Lower leg skin (tissue), 4 donors: ENCODE data around the gene HLA-DOB. TPM values are rescaled to one million over a fixed set of nuclear protein-coding genes. Genes with fewer than 3 reads are reported as not detected.
"Not testable (repeated sequence)": the region's sequence is repeated elsewhere in the genome, so short reads cannot be mapped to it uniquely, and the experiment has no call there.

Experiments used
- DNase-seq, 2 donors: peaks; one replicate each; pipeline ENCODE4 v3.0.0-alpha.2; 2019; ENCODE audit warnings: low spot score in 2 of 2
- H3K4me3 ChIP-seq: fragments of 200-600 bp; sonication (generic); 2 replicates; pipeline ENCODE4 v1.5.1; 2017; ENCODE audit warnings: mild to moderate bottlenecking, low read depth; ENCODE audit not compliant: poor library complexity, severe bottlenecking
- CTCF ChIP-seq, 3 donors: fragments of 450-650 bp; IDR thresholded peaks; one replicate each; pipeline ENCODE4 v1.5.1; 2016; ENCODE audit warnings: antibody characterized with exemption in 3 of 3, mild to moderate bottlenecking in 3 of 3, moderate library complexity in 2 of 3
- POLR2A ChIP-seq, 2 donors: fragments of 450-650 bp; IDR thresholded peaks; one replicate each; pipeline ENCODE4 v1.6.1; 2016 to 2017; ENCODE audit warnings: antibody characterized with exemption in 2 of 2, mild to moderate bottlenecking in 1 of 2, moderate library complexity in 1 of 2
- WGBS, 2 donors: methylation state at CpG; one replicate each; pipeline ENCODE4 v1.1.5; 2018; 5-methylcytosine and 5-hydroxymethylcytosine counted together
- intact Hi-C: fragments of 100-400 bp; cut with DNase I; formaldehyde crosslinking; loops from one replicate; pipeline ENCODE4 v1.15.0; 2023; ENCODE audit warnings: low total_unique reads
- total RNA-seq, 4 donors: library from RNA; depleted of rRNA; stranded (reverse); fragments of >200 nt; gene quantifications; one replicate each; pipeline ENCODE4 v1.1.0, GENCODE V29; 2016

HLA-DOB gene
- total RNA-seq, 4 donors from 2014 or later: 1.7 to 3.3 (median 2.1) TPM

GRCh38 chr6:32818867-32819266, 2.1 kb upstream of the HLA-DOB start:
- intact Hi-C loops: no loop called here
- no peak overlapping the region for H3K4me3 ChIP-seq
- 72 to 85% methylated on average over 2 of the region's 2 CpGs for WGBS, 2 donors
- no peak for TF ChIP-seq POLR2A (IDR thresholded peaks at IDR 0.05)
- no peak for TF ChIP-seq CTCF (IDR thresholded peaks at IDR 0.05)
- DNase-seq: no peak

GRCh38 chr6:32815996-32816395, 806 bp downstream of the HLA-DOB start:
- H3K4me3 ChIP-seq: no peak overlapping the region
- no peak for DNase-seq
- WGBS, 2 donors: 80 to 95% methylated on average over 2 of the region's 2 CpGs
- no peak for TF ChIP-seq CTCF (IDR thresholded peaks at IDR 0.05)
- TF ChIP-seq POLR2A (IDR thresholded peaks at IDR 0.05): no peak
- intact Hi-C loops: no loop called here

DNA sequence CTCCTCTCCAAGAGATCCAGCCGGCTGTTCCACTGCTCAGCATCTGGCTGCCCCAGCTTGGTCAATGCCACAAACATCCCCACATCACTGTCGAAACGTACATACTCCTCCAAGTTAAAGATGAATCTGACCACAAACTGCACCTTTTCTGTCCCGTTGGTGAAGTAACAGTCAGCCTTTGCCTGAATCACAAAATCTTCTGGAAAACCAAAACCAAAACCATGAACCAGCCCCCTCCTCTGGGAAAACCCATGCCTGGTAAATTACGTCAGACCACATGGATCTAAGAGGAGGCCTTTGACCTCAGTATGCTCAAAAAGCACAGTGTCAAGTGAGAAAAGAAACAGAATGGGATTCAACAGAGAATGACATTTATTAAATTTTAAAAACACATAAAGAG, 1.7 kb downstream of the HLA-DOB start:
- TF ChIP-seq CTCF (IDR thresholded peaks at IDR 0.05) (no peak), POLR2A (IDR thresholded peaks at IDR 0.05) (no peak)
- DNase-seq: no peak
- intact Hi-C loops: no loop called here
- H3K4me3 ChIP-seq: no peak overlapping the region
- 80 to 88% methylated on average over 5 of the region's 5 CpGs for WGBS, 2 donors

GRCh38 chr6:32814145-32814544, 2.7 kb downstream of the HLA-DOB start:
- WGBS, 2 donors: 82 to 84% methylated on average over 2 of the region's 2 CpGs
- TF ChIP-seq CTCF (IDR thresholded peaks at IDR 0.05) (no peak), POLR2A (IDR thresholded peaks at IDR 0.05) (no peak)
- intact Hi-C loops: no loop called here
- no peak for DNase-seq
- H3K4me3 ChIP-seq: no peak overlapping the region

DNA sequence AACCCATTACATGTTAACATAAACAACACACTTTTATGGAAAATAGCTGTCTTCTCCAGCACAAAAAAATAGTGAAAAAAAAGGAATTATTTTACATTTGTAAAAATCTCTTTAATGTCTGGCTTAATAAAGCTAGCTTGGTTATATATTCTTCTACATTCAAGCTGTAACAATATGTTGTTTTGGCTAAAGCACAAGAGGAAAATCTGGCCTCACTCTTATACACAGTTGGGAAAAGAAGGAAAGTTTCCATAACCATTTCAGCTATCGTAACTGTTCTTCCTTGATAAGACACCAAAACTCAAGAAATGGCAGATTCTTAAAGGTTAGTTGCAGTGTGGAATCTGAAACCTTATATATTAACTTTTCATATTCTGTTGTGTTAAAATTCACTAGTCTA, 7.6 kb downstream of the HLA-DOB start:
- WGBS, 2 donors: 0 to 49% methylated on average over 1 of the region's 1 CpG
- H3K4me3 ChIP-seq: no peak overlapping the region
- DNase-seq: no peak
- TF ChIP-seq POLR2A (IDR thresholded peaks at IDR 0.05) (no peak), CTCF (IDR thresholded peaks at IDR 0.05) (no peak)
- intact Hi-C loops: no loop called here

DNA sequence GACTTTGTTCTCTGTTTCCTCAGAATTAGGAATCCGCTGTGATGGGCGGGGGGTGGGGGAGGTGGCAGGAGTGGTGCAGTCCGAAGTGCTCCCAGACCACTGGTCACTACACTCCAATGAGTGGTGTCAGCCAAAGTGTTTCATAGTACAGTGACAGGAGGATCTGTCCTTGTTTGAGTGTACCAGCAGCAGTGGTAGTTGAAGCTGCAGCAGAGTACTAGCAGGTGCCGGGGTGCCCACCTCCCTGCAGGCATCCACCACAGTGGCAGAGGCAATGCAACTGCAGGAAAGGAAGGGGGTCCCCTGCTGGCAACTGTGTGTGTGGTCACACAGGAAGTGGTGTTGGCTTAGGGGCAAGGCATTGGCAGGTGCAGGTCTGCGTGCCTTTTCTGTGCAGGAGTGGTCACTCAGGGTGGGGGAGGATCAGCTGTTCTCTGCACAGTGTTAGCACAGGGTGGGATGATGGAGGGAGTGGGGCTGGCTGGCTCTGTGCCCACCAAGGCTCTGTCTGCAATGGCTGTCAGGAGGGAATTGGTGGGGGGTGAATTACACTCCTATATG, 9.7 kb downstream of the HLA-DOB start:
- H3K4me3 ChIP-seq: no peak overlapping the region
- WGBS, 2 donors: 82 to 83% methylated on average over 5 of the region's 5 CpGs
- DNase-seq: no peak
- TF ChIP-seq CTCF (IDR thresholded peaks at IDR 0.05): no peak
- TF ChIP-seq POLR2A (IDR thresholded peaks at IDR 0.05): no peak
- intact Hi-C loops: no loop called here

- intact Hi-C loops, DNase-seq, H3K4me3 ChIP-seq: not testable (repeated sequence)
Measured at GRCh38 chr6:32805404-32805803, 11.4 kb downstream of the HLA-DOB start.
